ENCODE results near the gene NBPF3.

- TF ChIP-seq CTCF (conservative IDR thresholded peaks at IDR 0.05; ENCODE audit: low read depth in 2 of 2) (no peak), EZH2 (IDR thresholded peaks at IDR 0.05; ENCODE audit: low read depth, unreplicated experiment) (no peak), CREB1 (CRISPR knock-in tag; IDR thresholded peaks at IDR 0.05; ENCODE audit: low read depth) (no peak), REST (IDR thresholded peaks at IDR 0.05; ENCODE audit: unreplicated experiment) (no peak), POLR2AphosphoS5 (IDR thresholded peaks at IDR 0.05; ENCODE audit: low read depth) (no peak), ZNF114 (CRISPR knock-in tag; IDR thresholded peaks at IDR 0.05) (no peak), EZH2phosphoT487 (IDR thresholded peaks at IDR 0.05; ENCODE audit: unreplicated experiment) (no peak), JUNB (IDR thresholded peaks at IDR 0.05; ENCODE audit: unreplicated experiment) (no peak), NANOG (IDR thresholded peaks at IDR 0.05; ENCODE audit: borderline replicate concordance) (no peak), STAT1 (IDR thresholded peaks at IDR 0.05; ENCODE audit: unreplicated experiment) (no peak)
- TF ChIP-seq, protein P1, sequence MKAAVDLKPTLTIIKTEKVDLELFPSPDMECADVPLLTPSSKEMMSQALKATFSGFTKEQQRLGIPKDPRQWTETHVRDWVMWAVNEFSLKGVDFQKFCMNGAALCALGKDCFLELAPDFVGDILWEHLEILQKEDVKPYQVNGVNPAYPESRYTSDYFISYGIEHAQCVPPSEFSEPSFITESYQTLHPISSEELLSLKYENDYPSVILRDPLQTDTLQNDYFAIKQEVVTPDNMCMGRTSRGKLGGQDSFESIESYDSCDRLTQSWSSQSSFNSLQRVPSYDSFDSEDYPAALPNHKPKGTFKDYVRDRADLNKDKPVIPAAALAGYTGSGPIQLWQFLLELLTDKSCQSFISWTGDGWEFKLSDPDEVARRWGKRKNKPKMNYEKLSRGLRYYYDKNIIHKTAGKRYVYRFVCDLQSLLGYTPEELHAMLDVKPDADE (IDR thresholded peaks at IDR 0.05), result no peak
Measured at GRCh38 chr1:21494196-21494595, 54.3 kb downstream of the NBPF3 start.
